Breast epithelium (tissue), 3 donors: ENCODE measurements around the gene EPHB3.

ENCODE experiments used
- POLR2A ChIP-seq: fragments of 450-650 bp; IDR thresholded peaks from one replicate; pipeline ENCODE4 v1.6.1; 2016; ENCODE audit warnings: antibody characterized with exemption, mild to moderate bottlenecking, moderate library complexity
- TF ChIP-seq, protein P1 (sequence below), 3 donors: fragments of 450-650 bp; IDR thresholded peaks; one replicate each; pipeline ENCODE4 v1.5.1; 2016 to 2017; ENCODE audit warnings: antibody characterized with exemption in 3 of 3, mild to moderate bottlenecking in 3 of 3, moderate library complexity in 3 of 3

DNA sequence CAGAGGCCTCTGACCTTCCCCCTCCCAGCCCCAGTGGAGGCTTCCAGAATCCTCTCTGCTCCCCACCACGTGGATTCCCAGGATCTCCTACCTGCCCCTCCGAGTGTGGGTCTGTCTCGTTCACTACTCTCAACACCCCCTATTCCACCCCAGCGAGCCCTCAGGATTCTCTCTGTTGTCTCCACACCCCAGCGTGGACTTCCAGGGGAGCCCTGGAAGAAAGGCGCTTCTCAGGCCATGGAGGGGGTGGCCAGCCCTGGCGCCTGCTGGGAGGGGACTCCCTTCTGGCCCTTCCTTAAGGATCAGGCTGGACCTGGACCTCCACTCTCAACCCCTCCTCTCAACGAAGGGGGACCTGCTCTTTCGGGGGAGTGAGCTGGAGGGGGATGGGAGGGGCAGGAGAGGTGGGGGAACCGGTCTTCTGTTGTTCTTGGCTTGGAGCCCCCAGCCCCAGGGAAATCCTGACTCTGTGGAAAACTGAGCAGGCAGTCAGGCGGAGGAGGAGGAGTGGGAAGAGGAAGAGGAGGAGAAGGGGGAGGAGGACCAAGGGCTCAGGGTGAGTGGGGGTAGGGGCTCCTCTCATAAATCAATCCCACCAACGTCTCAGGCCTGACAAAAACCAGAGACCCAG lies 32.9 kb downstream of the EPHB3 start:
- TF ChIP-seq, protein P1, sequence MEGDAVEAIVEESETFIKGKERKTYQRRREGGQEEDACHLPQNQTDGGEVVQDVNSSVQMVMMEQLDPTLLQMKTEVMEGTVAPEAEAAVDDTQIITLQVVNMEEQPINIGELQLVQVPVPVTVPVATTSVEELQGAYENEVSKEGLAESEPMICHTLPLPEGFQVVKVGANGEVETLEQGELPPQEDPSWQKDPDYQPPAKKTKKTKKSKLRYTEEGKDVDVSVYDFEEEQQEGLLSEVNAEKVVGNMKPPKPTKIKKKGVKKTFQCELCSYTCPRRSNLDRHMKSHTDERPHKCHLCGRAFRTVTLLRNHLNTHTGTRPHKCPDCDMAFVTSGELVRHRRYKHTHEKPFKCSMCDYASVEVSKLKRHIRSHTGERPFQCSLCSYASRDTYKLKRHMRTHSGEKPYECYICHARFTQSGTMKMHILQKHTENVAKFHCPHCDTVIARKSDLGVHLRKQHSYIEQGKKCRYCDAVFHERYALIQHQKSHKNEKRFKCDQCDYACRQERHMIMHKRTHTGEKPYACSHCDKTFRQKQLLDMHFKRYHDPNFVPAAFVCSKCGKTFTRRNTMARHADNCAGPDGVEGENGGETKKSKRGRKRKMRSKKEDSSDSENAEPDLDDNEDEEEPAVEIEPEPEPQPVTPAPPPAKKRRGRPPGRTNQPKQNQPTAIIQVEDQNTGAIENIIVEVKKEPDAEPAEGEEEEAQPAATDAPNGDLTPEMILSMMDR (IDR thresholded peaks at IDR 0.05): no peak
- no peak for TF ChIP-seq POLR2A
